ENCODE results near the gene IDI1.

The IDI1 gene

DNA sequence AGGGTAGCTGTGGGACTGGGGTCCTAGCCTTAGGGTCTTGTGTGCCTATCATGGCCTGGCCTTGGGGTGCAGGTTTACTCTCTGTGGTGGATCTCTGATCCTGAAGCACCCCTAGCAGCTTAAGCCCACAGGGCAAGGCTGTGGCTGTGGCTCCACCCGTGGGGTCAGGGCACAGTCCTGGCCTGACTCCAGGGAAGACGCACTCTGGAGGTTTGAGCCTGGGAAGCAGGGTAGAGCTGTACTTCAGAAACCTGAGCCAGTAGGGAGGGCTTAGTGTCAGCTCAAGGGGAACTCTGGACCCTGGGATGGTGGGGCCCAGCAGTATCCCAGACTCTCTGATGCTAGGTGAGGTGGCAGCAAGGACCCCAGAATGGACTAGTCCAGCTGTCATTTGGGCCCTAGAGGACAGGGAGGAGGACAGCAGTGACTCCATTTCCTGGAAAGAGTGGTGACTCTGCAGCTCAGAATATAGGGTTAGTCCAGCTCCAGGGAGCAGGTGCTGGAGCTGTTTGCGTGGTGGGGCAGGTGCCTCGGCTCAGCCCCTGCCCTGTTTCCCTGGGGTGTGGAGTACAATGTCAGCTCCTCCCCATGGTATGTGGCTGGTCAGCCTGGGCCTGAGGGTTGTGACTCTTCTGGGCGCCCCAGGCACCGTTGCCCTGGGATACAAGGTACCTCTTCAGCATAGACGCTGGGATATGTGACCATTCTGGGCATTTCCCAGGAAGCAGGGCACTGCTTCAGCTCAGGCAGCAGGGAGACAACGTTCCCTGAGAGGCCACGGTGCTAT is 44.8 kb downstream of the IDI1 start:
- H3K4me1 Mint-ChIP-seq (ENCODE audit: low read depth) = peaks cover 3% of the 10 kb centered on the region
- no peak overlapping the region for H3K27ac Mint-ChIP-seq
- H3K4me3 Mint-ChIP-seq = no peak overlapping the region
- peaks cover 12% of the 10 kb centered on the region for H3K9me3 Mint-ChIP-seq (ENCODE audit: low read depth)
- H3K27me3 Mint-ChIP-seq = no peaks in the 10 kb centered on the region
- peaks cover 37% of the 10 kb centered on the region for H3K36me3 Mint-ChIP-seq

DNA sequence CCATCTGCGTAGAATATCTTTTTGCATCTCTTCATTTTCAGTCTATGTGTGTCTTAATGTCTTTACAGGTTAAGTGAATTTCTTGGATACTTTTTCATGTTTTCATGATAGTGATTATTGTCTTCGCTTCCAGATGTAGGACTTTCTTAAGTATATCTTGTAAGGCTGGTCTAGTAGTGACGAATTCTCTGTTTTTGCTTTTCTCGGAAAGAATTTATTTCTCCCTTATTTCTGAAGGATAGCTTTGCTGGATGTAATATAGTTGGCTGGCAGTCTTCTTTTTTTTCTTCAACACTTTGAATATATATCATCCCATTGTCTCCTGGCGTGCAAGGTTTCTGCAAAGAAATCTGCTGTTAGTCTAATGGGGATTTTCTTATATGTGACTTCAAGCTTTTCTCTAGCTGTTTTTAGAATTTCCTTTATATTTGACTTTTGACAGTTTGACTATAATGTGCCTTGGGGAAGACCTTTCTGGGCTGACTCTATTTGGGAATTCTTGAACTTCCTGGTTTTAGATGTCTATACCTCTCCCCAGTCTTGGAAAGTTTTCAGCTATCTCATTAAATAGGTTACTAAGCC is 46.4 kb downstream of the IDI1 start:
- Mint-ChIP-seq H3K4me1 (ENCODE audit: low read depth) (peaks cover 3% of the 10 kb centered on the region), H3K4me3 (no peak overlapping the region), H3K9me3 (ENCODE audit: low read depth) (peaks cover 12% of the 10 kb centered on the region), H3K27ac (no peak overlapping the region), H3K27me3 (no peaks in the 10 kb centered on the region), H3K36me3 (peaks cover 36% of the 10 kb centered on the region)

DNA sequence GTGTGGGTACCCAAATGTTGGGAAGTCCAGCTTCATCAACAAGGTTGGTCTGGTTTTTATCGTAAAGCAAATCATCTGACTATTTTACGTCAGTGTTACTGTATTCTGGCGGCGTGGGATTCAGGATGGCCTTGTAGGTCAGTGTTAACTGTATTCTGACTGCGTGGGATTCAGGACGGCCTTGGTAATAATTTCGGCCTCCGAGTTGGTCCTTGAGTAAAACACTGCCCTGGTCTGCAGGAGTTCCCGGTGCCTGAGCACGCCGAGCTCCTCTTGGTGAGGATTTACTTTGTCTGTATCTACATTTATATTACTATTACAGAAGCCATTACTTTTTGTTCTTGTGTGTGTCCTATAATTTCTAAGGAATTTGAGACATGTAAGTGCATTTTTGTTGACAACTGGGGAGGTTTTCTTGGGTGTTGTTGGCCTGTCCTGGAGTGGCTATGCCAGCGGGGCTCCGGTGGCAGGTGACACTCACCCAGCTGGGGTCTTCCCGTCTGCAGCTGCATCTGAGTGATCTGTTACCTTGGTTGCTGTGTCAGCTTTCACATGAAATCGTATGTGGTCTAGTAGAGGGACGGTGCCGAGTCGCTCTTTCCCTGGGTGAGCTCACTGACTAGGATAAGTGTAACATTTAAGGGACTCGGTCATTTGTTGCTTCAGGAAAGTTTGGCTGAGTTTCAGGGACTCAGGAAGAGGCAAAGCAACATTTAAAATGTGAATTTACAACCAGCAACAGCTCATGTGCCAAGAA is 51.5 kb downstream of the IDI1 start:
- H3K27ac Mint-ChIP-seq = no peak overlapping the region
- H3K4me1 Mint-ChIP-seq (ENCODE audit: low read depth) = peaks cover 14% of the 10 kb centered on the region
- peaks cover 37% of the 10 kb centered on the region for H3K36me3 Mint-ChIP-seq
- H3K27me3 Mint-ChIP-seq = no peaks in the 10 kb centered on the region
- H3K9me3 Mint-ChIP-seq (ENCODE audit: low read depth) = peaks cover 11% of the 10 kb centered on the region
- no peak overlapping the region for H3K4me3 Mint-ChIP-seq

DNA sequence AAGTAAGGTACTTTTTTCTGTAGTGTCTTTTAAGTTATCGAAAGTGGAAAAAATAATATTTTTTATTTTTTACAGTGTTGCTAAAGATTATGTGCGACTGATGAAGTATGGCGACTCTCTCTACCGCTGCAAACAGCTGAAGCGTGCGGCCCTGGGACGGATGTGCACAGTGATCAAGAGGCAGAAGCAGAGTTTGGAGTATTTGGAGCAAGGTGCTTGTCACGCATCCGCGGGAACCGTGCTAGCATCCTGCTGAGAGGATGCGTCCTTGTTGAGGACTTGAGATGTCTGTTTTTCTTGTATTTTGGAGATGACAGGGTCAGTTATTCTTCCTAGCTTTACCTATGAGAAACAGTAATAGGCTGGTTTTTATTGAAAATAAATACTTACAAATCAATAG is 52.9 kb downstream of the IDI1 start:
- Mint-ChIP-seq H3K27ac (no peak overlapping the region), H3K4me3 (no peak overlapping the region), H3K4me1 (ENCODE audit: low read depth) (peaks cover 16% of the 10 kb centered on the region), H3K27me3 (no peaks in the 10 kb centered on the region), H3K36me3 (peaks cover 29% of the 10 kb centered on the region), H3K9me3 (ENCODE audit: low read depth) (peaks cover 2% of the 10 kb centered on the region)

DNA sequence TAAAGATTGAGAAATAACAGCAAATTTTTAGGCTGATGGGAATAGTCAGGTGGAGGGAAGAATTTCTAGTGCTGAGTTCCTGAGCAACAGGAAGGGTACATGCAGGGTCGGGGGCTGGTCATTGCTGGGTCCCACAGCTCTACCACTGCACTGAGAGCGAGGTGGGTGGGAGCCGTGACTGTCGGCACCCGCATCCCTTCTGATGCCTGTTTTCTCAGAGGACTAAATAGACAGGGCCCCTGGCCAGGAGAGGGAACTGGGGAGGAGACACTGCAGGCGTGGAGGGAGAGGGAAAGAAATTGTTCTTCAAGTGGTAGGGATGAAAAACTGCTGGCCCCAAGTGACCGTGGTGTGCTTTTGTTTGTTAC is 53.4 kb downstream of the IDI1 start:
- Mint-ChIP-seq H3K4me3 (no peak overlapping the region), H3K9me3 (ENCODE audit: low read depth) (no peaks in the 10 kb centered on the region), H3K36me3 (peaks cover 29% of the 10 kb centered on the region), H3K27me3 (no peaks in the 10 kb centered on the region), H3K27ac (peak overlapping the region; percentile 48), H3K4me1 (ENCODE audit: low read depth) (peaks cover 21% of the 10 kb centered on the region)

DNA sequence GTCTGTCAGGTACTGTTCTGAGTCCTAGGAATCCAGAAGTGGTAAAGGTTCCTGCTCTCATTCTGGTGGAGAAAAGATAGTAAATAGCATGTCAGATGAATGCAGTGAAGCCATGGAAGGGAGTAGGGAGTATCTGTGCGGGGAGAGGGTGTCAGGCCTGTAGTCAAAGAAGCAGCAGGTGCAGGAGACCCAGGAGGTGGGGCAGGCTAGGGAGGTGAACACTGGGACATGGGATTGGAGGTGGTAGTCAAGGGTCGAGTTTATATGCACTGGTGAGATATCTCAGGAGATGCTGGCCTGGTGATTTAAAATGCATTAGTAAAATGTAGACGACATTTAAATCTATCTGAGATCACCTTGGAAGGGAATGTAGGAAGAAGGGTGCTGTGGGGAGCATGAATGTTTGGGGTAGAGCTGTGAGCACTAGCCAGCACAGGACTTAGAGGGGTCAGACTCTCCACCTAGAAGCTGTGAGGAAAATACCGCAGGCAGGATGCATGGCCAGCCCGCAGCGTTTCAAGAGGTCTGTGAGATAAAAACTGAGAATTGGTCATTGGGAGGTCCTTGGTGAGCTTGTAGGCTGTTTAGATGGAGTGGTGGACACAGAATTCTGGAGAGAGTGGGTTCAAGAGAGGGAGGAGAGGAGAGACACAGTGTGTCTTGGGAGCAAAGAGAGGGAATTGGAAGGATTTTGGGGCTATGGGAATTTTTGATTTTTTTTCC is 53.9 kb downstream of the IDI1 start:
- Mint-ChIP-seq H3K36me3 (peaks cover 29% of the 10 kb centered on the region), H3K4me1 (ENCODE audit: low read depth) (peaks cover 26% of the 10 kb centered on the region), H3K27ac (peak overlapping the region; percentile 48), H3K4me3 (no peak overlapping the region), H3K9me3 (ENCODE audit: low read depth) (no peaks in the 10 kb centered on the region), H3K27me3 (no peaks in the 10 kb centered on the region)

DNA sequence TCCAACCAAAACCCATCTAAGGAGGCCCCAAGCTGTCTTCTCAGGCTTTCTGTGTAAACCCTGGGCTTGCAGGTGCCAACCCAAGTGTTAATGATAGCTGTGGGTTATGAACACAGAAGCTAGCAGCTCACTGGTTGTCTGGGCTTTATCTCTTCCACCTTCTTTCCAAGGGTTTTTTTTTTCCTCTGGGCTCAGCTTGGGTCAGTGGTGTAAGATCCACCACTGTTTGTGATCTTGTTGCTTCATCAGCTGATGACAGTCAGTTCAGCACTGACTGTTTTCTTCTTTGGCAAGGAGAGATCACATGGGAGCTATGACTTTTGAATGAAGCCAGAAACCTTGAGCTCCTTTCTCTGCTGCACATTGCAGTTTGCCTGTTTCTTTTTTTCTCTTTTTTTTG is 56.0 kb downstream of the IDI1 start:
- no peak overlapping the region for H3K27ac Mint-ChIP-seq
- no peak overlapping the region for H3K4me3 Mint-ChIP-seq
- peaks cover 35% of the 10 kb centered on the region for H3K4me1 Mint-ChIP-seq (ENCODE audit: low read depth)
- peaks cover 27% of the 10 kb centered on the region for H3K36me3 Mint-ChIP-seq
- no peaks in the 10 kb centered on the region for H3K27me3 Mint-ChIP-seq
- no peaks in the 10 kb centered on the region for H3K9me3 Mint-ChIP-seq (ENCODE audit: low read depth)

DNA sequence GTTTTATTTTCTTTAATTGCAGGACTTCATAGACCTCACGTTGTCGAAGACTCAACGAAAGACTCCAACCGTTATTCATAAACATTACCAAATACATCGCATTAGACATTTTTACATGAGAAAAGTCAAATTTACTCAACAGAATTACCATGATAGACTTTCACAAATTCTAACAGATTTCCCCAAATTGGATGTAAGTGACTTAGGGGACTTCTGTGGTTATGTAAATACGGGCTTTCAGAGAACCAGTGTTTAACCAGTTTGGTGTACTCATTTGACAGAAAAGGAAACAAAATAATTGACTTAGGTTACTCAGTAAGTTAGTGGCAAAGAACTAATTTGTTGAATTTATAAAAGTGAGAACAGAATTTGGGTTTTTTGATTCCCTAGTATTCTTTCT is 56.5 kb downstream of the IDI1 start:
- peaks cover 37% of the 10 kb centered on the region for H3K4me1 Mint-ChIP-seq (ENCODE audit: low read depth)
- H3K9me3 Mint-ChIP-seq (ENCODE audit: low read depth) = no peaks in the 10 kb centered on the region
- no peaks in the 10 kb centered on the region for H3K27me3 Mint-ChIP-seq
- H3K4me3 Mint-ChIP-seq = no peak overlapping the region
- H3K36me3 Mint-ChIP-seq = peaks cover 27% of the 10 kb centered on the region
- H3K27ac Mint-ChIP-seq = no peak overlapping the region

DNA sequence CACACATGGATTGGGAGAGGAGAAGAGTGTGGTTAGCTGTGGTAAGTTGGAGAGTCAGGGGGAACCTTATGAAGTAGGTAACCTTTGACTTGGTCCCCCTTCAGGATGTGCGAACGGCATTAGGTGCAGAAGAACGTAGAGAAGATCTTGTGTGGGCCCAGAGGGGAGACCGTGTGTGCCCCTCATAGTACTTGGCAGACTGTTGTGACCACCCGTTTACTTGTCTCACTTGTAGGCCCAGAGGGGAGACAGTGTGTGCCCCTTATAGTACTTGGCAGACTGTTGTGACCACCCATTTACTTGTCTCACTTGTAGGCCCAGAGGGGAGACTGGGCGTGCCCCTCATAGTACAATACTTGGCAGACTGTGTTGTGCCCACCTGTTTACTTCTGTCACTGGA is 58.1 kb downstream of the IDI1 start:
- Mint-ChIP-seq H3K4me3 (peak overlapping the region; percentile 98), H3K27me3 (no peaks in the 10 kb centered on the region), H3K27ac (peak overlapping the region; percentile 64), H3K9me3 (ENCODE audit: low read depth) (no peaks in the 10 kb centered on the region), H3K36me3 (peaks cover 22% of the 10 kb centered on the region), H3K4me1 (ENCODE audit: low read depth) (peaks cover 46% of the 10 kb centered on the region)

All from activated naive CD8-positive, alpha-beta T cell (primary cell).